Mesangial cell (primary cell): ENCODE measurements around the gene FBXL13. TPM values are rescaled to one million over a fixed set of nuclear protein-coding genes. Genes with fewer than 3 reads are reported as not detected.

Source experiments
- total RNA-seq: library from RNA; depleted of rRNA; stranded (reverse); fragments of >200 nt; gene quantifications from 2 replicates; pipeline ENCODE4 v1.2.3, GENCODE V29; 2015

Gene FBXL13
- 0.49 and 1.1 TPM in 2 replicates for total RNA-seq

DNA sequence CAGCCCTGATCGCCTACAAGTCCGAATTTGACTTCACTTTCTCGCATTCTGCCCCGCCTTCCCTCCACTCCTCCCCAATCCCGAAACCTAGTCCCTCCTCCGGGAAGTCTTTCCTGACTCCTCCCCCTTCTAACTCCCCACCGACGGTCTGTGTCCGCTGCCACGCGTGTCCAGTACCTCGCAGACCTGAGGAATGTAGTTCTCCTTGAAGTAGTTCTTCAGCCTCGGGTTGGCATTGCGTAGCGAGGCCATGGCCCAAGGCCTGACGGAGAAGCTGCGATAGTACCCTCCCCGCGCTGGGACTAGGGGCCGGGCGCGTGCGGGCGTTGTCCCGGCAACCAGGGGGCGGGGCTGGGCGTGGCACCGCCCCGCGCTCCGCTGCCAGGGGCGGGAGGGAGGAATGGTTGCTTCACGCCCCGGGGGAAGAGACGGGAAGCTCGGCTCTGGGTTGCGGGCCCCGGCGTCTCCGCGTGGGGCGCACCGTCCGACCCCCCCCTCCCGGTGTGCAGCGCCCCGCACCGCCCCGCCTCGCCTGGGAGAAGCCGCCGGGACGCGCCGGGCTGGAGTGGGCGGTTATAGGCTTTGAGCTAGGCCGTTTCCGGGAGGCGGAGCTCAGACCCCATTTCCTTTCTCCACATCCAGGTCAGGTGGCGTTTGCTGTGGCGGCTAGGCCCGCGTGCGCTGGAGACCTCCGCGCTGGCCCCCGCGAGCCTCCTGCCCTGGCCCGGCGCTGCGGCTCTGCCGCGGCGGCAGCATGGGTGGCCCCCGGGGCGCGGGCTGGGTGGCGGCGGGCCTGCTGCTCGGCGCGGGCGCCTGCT is at the start of gene FBXL13, which contains the start of gene ARMC10:
FBXL13 (minus strand) TSS at position 278 of the 818 bp plus-strand sequence.
ARMC10 (plus strand) TSS at position 622 of the 818 bp plus-strand sequence; CDS start at position 755, 133 bp downstream.

DNA sequence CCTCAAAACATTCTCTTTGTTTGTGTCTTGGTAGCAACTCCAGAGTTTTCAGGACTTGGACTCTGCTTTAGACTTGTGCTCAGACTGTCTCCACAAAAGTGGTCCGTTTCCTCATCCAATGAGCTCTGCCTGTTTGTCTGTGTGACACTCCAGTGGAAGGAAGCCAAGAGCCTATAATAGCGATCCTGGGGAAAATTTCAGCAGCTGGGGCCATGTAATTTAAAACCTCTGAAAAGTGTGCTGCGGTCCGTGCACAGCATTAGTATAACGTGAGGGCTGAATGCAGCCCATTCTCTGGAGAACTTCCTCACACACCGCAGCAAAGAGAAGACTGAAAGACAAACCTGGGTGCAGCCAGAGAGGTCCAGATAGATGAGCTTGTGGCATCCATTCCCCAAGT is 161.9 kb downstream of the FBXL13 start, which contains the start of gene LRRC17:
LRRC17 (plus strand) TSS at position 259 of the 400 bp plus-strand sequence. CDS start 20,914 bp downstream, outside the sequence.

Other genes starting within 250 kb of the FBXL13 start
- 23.5 and 71.7 TPM in 2 replicates for gene LRRC17, start 161.8 kb downstream of the FBXL13 start, total RNA-seq
- 37.8 and 41.5 TPM in 2 replicates for gene ARMC10, start 344 bp upstream of the FBXL13 start, total RNA-seq
- 1.5 and 2.9 TPM in 2 replicates for gene NAPEPLD, start 74.3 kb upstream of the FBXL13 start, total RNA-seq
- gene PMPCB, start 222.6 kb upstream of the FBXL13 start, total RNA-seq: 32.1 and 44.2 TPM in 2 replicates